GM19035 (cell line): ENCODE results near the gene HRAS.

Experiments used
- ATAC-seq: cut with Tn5 transposase; IDR thresholded peaks from one replicate; pipeline ENCODE4 v1.9.1; 2021; ENCODE audit not compliant: unreplicated experiment

HRAS gene

GRCh38 chr11:514606-515005 is 20.8 kb downstream of the HRAS start:
- no peak for ATAC-seq

GRCh38 chr11:512761-513595 is 22.4 kb downstream of the HRAS start:
- no peak for ATAC-seq

GRCh38 chr11:508956-509355 is 26.4 kb downstream of the HRAS start:
- ATAC-seq: no peak

GRCh38 chr11:507727-508515 is 27.5 kb downstream of the HRAS start:
- no peak for ATAC-seq

GRCh38 chr11:506995-507726 is 28.2 kb downstream of the HRAS start, which contains the start of gene RNH1:
Gene RNH1, minus strand, starts transcription at chr11:507242. Its CDS starts 5,080 bp downstream, at chr11:502162.
- peak; percentile 45 for ATAC-seq

- peak; percentile 72 for ATAC-seq
Observed at GRCh38 chr11:506238-506994, 29.0 kb downstream of the HRAS start.

- no peak for ATAC-seq
Observed at GRCh38 chr11:504994-505344, 30.4 kb downstream of the HRAS start.

GRCh38 chr11:504053-504993 is 31.1 kb downstream of the HRAS start:
- no peak for ATAC-seq

- no peak for ATAC-seq
Observed at GRCh38 chr11:503179-503981, 32.0 kb downstream of the HRAS start.

- no peak for ATAC-seq
Observed at GRCh38 chr11:502288-503178, 32.8 kb downstream of the HRAS start.

- no peak for ATAC-seq
Observed at GRCh38 chr11:501683-502287, 33.6 kb downstream of the HRAS start.

GRCh38 chr11:501001-501682 is 34.2 kb downstream of the HRAS start:
- no peak for ATAC-seq

GRCh38 chr11:499201-500076 is 35.9 kb downstream of the HRAS start:
- ATAC-seq: no peak

- ATAC-seq: no peak
Observed at GRCh38 chr11:498297-499181, 36.8 kb downstream of the HRAS start.
